Measurements from ENCODE around the gene AGK.
"Not testable (repeated sequence)": the region's sequence is repeated elsewhere in the genome, so short reads cannot be mapped to it uniquely, and the experiment has no call there.

Gene AGK

GRCh38 chr7:141551782-141552181 is 572 bp downstream of the AGK start:
- no peak for DNase-seq (ENCODE audit: low read depth)

- no peak for DNase-seq (ENCODE audit: low read depth)
These were observed 6.2 kb downstream of the AGK start for GRCh38 chr7:141557360-141557759.

- not testable (repeated sequence) for DNase-seq (ENCODE audit: low read depth)
These were observed 6.8 kb downstream of the AGK start for GRCh38 chr7:141557831-141558531.

DNA sequence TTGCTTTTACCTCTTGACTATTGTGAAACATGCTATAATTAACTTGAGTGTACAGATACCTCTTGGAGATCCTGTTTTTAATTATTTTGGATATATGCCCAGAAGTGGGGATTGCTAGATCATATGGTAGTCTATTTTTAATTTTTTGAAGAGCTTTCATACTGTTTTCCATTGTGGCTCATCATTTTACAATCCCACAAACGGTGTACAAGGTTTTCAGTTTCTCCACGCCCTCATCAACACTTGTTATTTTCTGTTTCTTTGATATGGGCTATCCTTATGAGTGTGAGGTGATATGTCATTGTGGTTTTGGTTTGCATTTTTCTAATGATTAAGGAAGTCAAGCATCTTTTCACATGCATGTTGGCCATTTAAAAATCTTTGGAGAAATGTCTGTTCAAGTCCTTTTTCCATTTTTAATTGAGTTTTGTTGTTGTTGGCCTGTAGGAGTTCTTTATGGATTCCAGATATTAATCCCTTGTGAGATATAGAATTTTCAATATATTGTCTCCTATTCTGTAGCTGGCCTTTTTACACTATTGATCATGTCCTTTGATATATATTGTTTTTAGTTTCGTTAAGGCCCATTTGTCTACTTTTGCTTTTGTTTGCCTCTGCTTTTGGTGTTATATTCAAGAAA is 7.5 kb downstream of the AGK start:
- no peak for DNase-seq (ENCODE audit: low read depth)

GRCh38 chr7:141559961-141560360 is 8.8 kb downstream of the AGK start:
- DNase-seq (ENCODE audit: low read depth): no peak

DNA sequence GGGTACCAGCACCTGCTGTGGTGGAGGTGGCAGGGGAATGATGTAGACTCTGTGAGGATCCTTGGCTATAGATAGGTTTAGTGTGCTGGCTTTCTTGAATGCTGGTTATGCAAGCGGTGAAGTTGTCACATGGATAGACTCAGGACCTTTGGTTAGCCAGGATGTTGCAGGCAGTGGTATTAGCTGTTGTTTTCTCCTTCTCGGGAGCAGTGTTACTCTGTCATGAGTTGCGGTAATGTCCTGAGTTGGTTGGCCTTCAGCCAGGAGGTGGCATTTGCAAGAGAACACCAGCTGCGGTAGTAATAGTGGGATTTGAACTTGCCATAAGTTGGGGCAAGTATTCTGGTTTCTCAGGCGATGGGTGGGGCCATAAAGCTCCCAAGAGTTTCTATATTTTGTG is 10.8 kb downstream of the AGK start:
- DNase-seq (ENCODE audit: low read depth): no peak

DNA sequence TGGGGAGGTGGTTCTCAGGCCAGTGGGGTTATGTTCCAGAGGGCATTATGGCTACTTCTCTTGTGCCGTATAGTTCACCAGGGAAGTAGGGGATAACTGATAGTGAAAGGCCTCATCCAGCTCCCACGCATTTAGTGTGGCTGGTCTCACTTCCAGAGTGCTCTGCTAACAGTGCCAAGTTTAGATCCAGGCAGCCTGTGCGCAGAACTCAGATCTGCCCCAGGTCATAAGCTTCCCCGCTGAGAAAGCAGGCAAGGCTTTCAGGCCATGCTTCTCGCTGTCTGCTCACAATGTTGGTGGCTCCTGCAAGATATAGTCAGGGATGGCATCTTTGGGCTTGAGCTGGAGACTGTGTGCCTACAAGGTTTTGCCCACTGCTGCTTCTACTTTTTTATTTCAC is 11.3 kb downstream of the AGK start:
- DNase-seq (ENCODE audit: low read depth): no peak

DNA sequence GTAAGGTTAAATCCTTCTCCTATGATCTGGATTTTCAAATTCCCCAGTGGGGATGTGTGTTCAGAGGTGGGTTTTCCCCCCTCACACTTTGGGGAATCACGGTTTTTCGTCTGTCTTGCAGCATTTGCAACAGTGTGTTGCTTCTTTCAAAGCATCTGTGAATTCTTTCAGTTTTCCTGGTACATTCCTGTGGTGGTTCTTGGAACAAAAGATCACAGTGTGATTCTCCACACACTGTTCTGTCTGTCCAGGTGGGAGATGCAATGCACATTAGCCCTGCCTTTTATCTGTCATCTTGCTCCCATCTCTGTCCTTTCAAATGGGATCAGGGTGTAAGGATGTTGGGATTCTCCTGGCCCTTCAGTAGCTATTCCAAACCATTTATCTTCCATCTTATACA is 11.8 kb downstream of the AGK start:
- DNase-seq (ENCODE audit: low read depth): no peak

- no peak for DNase-seq (ENCODE audit: low read depth)
These were observed 12.9 kb downstream of the AGK start for GRCh38 chr7:141563956-141564623.

DNA sequence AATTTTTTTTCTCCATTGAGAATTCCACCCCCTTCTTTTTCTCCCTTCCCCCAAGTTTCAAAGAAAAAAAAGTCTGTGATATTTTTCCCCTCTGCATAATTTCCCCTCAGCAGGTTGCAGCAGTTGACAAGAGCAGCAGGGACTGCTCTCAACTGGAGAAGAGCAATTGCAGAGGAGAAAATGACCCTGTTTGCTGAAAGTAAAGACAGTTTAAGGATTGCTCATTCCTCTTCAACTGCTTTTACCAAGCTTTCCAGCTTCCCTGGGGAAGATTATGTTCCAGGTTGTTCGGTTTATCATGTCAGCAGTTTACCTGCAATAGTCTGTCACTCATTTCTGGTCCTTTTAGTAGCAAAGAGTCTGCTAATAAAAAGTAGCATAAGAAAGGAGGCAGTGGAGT is 16.2 kb downstream of the AGK start:
- no peak for DNase-seq (ENCODE audit: low read depth)

GRCh38 chr7:141568227-141568626 is 17.0 kb downstream of the AGK start:
- DNase-seq (ENCODE audit: low read depth): no peak

DNA sequence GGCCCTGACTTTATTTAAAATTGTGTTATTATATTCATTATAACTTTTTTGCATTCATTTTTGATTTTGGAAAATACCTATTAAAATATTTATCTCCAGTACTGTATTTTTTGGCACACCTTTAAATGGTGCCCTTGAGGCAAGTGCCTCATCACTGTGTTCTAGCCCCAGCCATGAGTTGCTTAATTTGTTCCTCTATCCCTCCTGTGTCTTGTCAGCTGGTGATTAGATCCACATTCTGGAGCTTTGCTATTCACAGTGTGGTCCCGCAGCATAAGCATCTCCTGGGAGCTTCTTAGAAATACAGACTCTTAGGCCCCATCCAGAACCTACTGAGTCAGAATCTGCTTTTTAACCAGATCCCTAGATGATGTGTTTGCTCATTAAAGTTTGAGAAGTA is 19.8 kb downstream of the AGK start:
- DNase-seq (ENCODE audit: low read depth): no peak

DNA sequence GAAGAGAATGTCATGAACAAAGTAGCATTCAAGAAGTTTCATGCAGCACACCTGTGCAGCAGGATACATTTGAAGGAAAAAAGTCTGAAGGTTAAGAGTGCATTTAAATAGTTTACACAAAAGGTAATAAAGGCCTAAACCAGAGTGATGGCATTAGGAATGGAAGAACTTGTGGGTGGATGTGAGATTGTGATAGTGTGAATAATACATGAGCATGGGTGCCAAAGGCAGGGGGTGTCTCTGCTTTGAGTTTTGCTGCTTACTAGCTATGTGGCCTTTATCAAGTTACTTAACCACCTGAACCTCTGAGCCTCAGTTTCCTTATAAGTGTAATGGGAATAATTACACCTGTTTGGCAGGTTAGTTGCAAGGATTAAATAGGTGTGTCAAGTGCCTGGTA is 21.0 kb downstream of the AGK start:
- no peak for DNase-seq (ENCODE audit: low read depth)

GRCh38 chr7:141573511-141573910 is 22.3 kb downstream of the AGK start:
- DNase-seq (ENCODE audit: low read depth): no peak

DNA sequence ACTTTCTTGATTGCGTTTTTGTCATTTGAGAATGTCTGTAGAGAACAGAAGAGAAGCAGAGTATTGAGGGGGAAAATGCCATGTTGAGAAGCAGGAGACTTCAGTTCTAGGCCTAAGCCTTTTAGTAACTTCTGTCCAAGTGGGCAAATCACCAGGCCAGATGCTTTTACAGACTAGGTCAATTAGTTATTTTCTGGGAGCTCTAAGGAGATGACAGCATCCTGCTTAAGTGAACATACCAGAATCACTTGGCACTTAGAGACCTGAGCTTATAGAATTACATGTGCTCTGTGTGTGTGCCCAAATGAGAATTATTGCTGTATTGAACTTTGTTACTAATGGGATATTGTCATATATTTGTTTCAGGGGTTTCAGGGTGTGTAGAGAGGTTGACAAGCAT is 24.0 kb downstream of the AGK start:
- no peak for DNase-seq (ENCODE audit: low read depth)

- no peak for DNase-seq (ENCODE audit: low read depth)
These were observed 24.6 kb downstream of the AGK start for GRCh38 chr7:141575654-141576448.

DNA sequence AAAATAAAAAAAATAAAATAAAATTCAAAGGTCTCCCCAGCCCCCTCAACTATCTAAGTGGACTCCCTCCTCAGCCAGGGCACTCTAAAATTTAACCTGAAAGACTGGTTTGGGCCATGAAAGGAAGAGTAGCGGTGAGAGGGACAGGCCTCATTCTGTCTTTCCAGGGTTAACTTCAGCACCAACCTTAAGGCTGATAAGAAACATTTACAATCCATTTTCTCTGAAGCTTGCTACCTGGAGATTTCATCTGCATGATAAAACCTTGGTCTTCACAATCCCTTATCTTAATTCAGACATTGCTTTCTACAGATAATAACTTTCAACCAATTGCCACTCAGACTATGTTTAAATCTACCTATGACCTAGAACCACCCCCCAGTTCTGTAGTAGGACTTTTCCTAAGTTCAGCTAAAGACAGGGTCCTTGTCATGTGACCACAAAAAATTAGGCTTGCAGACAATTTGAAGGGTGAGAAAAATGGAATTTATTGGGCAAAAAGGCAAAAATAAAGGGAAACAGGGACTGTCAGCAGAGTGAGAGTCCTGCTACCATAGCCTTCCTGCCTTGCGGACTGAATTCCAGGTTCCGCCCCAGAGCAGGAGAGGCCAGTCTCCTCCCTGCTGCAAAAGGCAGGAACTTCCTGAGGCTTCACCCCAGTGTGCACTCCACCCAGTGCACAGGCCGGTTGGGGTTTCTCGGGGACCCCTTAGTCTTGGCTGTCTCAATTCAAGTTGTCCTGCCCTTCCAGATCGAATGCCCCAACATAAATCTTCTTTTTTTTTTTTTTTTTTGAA is 26.0 kb downstream of the AGK start:
- DNase-seq (ENCODE audit: low read depth): no peak

DNA sequence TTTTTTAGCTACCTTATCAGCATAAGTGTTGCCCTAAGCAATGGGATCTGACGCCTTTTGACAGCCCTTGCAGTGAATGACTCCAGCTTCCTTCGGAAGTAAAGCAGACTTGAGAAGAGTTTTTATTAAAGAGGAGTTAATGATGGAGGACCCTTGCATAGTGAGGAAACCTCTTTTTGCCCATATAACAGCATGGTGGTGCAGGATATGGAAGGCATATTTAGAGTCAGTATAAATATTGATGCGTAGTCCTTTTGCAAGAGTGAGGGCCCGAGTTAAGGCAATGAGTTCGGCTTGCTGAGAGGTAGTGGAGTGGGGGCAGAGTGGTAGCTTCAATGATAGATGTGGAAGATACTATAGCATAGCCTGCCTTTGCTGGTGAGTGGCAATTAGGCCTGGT is 28.7 kb downstream of the AGK start:
- DNase-seq (ENCODE audit: low read depth): not testable (repeated sequence)

GRCh38 chr7:141582063-141582462 is 30.9 kb downstream of the AGK start:
- not testable (repeated sequence) for DNase-seq (ENCODE audit: low read depth)

DNA sequence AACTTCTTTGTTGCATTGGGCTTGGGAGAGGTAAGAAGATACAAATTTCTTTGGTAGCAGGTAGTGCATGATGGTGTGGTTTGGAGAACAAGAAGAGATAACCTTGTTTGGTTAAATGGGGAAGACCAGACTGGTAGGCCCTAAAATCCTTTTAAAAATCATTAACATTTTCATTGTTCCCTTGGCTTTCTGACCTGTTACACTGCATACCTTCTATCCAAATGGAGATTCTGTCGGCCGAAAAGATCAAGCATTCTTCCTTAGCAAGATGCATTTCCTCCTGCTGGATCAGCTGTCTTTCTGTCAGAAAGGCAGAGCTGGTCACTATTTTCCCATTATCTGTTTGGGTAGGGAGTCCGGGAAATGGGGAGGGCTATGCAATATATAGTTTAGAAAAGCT is 33.7 kb downstream of the AGK start:
- no peak for DNase-seq (ENCODE audit: low read depth)

GRCh38 chr7:141585592-141586510 is 34.6 kb downstream of the AGK start:
- peak; percentile 60 for DNase-seq (ENCODE audit: low read depth)

Measured in HS-5 (cell line).